Measurements from ENCODE around the gene SNCB. TPM values are rescaled to one million over a fixed set of nuclear protein-coding genes. Genes with fewer than 3 reads are reported as not detected.

Gene SNCB
- total and polyA plus RNA-seq, 2 donors (not counting 1 experiment from before 2014, with no cell fraction given) = 0.17 to 0.22 TPM

DNA sequence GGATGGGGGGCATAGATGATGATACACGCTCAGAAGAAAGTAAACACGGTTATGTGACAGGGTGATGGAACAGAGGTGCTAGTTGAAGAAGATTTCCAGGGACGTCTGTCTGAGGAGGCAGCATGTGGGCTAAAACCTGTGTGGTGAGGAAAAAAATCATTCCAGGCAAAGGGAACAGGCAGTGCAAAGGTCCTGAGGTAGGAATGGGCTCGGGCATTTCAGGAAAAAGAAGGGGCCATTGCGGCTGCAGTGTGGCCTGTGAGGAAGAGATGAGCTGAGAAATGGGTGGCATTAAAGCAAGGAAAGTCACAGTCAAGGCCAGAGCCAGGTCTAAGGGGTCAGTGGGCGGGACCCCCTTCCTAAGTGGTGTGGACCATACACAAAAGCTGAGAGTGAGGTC is 35.2 kb upstream of the SNCB start:
- Histone ChIP-seq H3K4me2 (ENCODE audit: extremely low read depth, insufficient read depth, low read length) (no peak overlapping the region), H3K4me1 (ENCODE audit: control insufficient read depth, extremely low read depth, insufficient read depth, low read length) (no peaks in the 10 kb centered on the region), H3K36me3 (ENCODE audit: control insufficient read depth, insufficient read depth, low read length) (no peaks in the 10 kb centered on the region), H3K79me2 (ENCODE audit: control insufficient read depth, insufficient read depth, low read length) (no peaks in the 10 kb centered on the region), H3K9ac (ENCODE audit: insufficient read depth, low read length) (no peak overlapping the region), H3K27me3 (ENCODE audit: control insufficient read depth, insufficient read depth, low read length) (peaks cover 23% of the 10 kb centered on the region), H3K9me3 (ENCODE audit: control insufficient read depth, insufficient read depth, low read depth, low read length) (no peaks in the 10 kb centered on the region), H3K27ac (ENCODE audit: insufficient read depth, low read length) (no peak overlapping the region), H2AFZ (ENCODE audit: low read length) (no peak overlapping the region), H3K4me3 (replicated peaks in 1 of 4; ENCODE audit: control extremely low read depth in 1 of 4, insufficient read depth in 1 of 4, low read depth in 3 of 4, low read length in 4 of 4) (no peak overlapping the region), H4K20me1 (ENCODE audit: control insufficient read depth, extremely low read depth, insufficient read depth, low read length) (no peaks in the 10 kb centered on the region)
- TF ChIP-seq EZH2 (IDR thresholded peaks at IDR 0.05; ENCODE audit: low read length, missing control alignments) = no peak
- TF ChIP-seq, protein P1, sequence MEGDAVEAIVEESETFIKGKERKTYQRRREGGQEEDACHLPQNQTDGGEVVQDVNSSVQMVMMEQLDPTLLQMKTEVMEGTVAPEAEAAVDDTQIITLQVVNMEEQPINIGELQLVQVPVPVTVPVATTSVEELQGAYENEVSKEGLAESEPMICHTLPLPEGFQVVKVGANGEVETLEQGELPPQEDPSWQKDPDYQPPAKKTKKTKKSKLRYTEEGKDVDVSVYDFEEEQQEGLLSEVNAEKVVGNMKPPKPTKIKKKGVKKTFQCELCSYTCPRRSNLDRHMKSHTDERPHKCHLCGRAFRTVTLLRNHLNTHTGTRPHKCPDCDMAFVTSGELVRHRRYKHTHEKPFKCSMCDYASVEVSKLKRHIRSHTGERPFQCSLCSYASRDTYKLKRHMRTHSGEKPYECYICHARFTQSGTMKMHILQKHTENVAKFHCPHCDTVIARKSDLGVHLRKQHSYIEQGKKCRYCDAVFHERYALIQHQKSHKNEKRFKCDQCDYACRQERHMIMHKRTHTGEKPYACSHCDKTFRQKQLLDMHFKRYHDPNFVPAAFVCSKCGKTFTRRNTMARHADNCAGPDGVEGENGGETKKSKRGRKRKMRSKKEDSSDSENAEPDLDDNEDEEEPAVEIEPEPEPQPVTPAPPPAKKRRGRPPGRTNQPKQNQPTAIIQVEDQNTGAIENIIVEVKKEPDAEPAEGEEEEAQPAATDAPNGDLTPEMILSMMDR (conservative IDR thresholded peaks at IDR 0.05 in 1 of 2, IDR thresholded peaks at IDR 0.05 in 1 of 2; ENCODE audit: low read depth in 1 of 2, low read length in 2 of 2) = no peak
- DNase-seq (ENCODE audit: low read depth in 2 of 2) = no peak

DNA sequence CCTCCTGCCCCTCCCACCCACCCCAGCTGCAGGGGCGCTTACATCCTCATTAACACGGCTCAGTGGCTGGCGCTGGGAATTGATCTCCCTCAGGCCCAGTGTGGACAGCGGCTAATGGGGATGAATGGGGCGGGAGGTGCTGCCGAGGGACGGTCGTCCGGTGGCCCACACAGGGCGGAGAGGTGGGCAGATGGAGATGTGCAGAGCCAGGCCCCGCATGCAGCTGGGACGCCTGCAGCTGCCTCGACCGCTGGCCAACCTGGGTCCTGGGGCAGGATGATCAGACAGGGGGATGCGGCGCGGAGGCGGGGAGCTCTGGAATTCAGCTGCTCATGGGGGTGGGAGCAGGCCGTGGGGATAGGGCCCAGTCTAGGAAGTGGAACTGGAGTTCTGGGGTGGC is 34.6 kb upstream of the SNCB start:
- DNase-seq (ENCODE audit: low read depth in 2 of 2) = no peak
- no peaks in the 10 kb centered on the region for H3K36me3 ChIP-seq (ENCODE audit: control insufficient read depth, insufficient read depth, low read length)
- no peaks in the 10 kb centered on the region for H3K79me2 ChIP-seq (ENCODE audit: control insufficient read depth, insufficient read depth, low read length)
- H3K27me3 ChIP-seq (ENCODE audit: control insufficient read depth, insufficient read depth, low read length) = peaks cover 17% of the 10 kb centered on the region
- no peak overlapping the region for H3K4me2 ChIP-seq (ENCODE audit: extremely low read depth, insufficient read depth, low read length)
- no peak overlapping the region for H3K27ac ChIP-seq (ENCODE audit: insufficient read depth, low read length)
- no peak overlapping the region for H2AFZ ChIP-seq (ENCODE audit: low read length)
- H3K9me3 ChIP-seq (ENCODE audit: control insufficient read depth, insufficient read depth, low read depth, low read length) = no peaks in the 10 kb centered on the region
- no peak overlapping the region for H3K9ac ChIP-seq (ENCODE audit: insufficient read depth, low read length)
- H4K20me1 ChIP-seq (ENCODE audit: control insufficient read depth, extremely low read depth, insufficient read depth, low read length) = no peaks in the 10 kb centered on the region
- H3K4me1 ChIP-seq (ENCODE audit: control insufficient read depth, extremely low read depth, insufficient read depth, low read length) = no peaks in the 10 kb centered on the region
- H3K4me3 ChIP-seq (replicated peaks in 1 of 4; ENCODE audit: control extremely low read depth in 1 of 4, insufficient read depth in 1 of 4, low read depth in 3 of 4, low read length in 4 of 4) = no peak overlapping the region
- no peak for TF ChIP-seq EZH2 (IDR thresholded peaks at IDR 0.05; ENCODE audit: low read length, missing control alignments)
- TF ChIP-seq, protein P1 (conservative IDR thresholded peaks at IDR 0.05 in 1 of 2, IDR thresholded peaks at IDR 0.05 in 1 of 2; ENCODE audit: low read depth in 1 of 2, low read length in 2 of 2) = no peak

DNA sequence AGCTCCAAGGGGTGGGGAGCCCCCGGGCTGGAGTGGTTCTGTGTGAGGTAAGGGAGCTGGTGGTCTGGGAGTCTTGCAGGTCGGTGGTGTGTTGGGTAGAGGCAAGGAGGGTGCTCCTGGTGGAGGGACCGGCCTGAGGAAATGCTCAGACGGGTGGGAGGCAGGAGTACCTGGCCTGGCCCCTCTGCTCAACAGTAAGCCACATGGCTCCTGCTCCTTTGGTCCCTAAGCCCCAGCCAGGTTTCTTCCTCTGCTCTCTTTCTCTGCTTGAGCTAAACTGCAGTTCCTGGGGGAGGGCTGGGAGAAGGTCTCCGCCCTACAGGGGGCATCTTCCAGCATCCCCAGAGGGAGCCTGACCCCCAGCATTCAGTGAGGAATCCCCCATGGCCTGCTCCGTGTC is 34.1 kb upstream of the SNCB start:
- Histone ChIP-seq H3K4me2 (ENCODE audit: extremely low read depth, insufficient read depth, low read length) (no peak overlapping the region), H3K9me3 (ENCODE audit: control insufficient read depth, insufficient read depth, low read depth, low read length) (no peaks in the 10 kb centered on the region), H3K4me1 (ENCODE audit: control insufficient read depth, extremely low read depth, insufficient read depth, low read length) (no peaks in the 10 kb centered on the region), H3K27me3 (ENCODE audit: control insufficient read depth, insufficient read depth, low read length) (peaks cover 17% of the 10 kb centered on the region), H3K79me2 (ENCODE audit: control insufficient read depth, insufficient read depth, low read length) (no peaks in the 10 kb centered on the region), H3K9ac (ENCODE audit: insufficient read depth, low read length) (no peak overlapping the region), H2AFZ (ENCODE audit: low read length) (no peak overlapping the region), H4K20me1 (ENCODE audit: control insufficient read depth, extremely low read depth, insufficient read depth, low read length) (no peaks in the 10 kb centered on the region), H3K27ac (ENCODE audit: insufficient read depth, low read length) (no peak overlapping the region), H3K36me3 (ENCODE audit: control insufficient read depth, insufficient read depth, low read length) (no peaks in the 10 kb centered on the region), H3K4me3 (replicated peaks in 1 of 4; ENCODE audit: control extremely low read depth in 1 of 4, insufficient read depth in 1 of 4, low read depth in 3 of 4, low read length in 4 of 4) (no peak overlapping the region)
- no peak for DNase-seq (ENCODE audit: low read depth in 2 of 2)
- TF ChIP-seq EZH2 (IDR thresholded peaks at IDR 0.05; ENCODE audit: low read length, missing control alignments) = no peak
- TF ChIP-seq, protein P1 (conservative IDR thresholded peaks at IDR 0.05 in 1 of 2, IDR thresholded peaks at IDR 0.05 in 1 of 2; ENCODE audit: low read depth in 1 of 2, low read length in 2 of 2) = no peak
